ENCODE measurements around the gene SACS.
"Not testable (repeated sequence)": the region's sequence is repeated elsewhere in the genome, so short reads cannot be mapped to it uniquely, and the experiment has no call there.

SACS gene

GRCh38 chr13:23321535-23322241, 111.8 kb downstream of the SACS start:
- Histone ChIP-seq H3K27me3 (ENCODE audit: low read depth, low read length) (no peaks in the 10 kb centered on the region), H3K36me3 (ENCODE audit: control insufficient read depth in 1 of 2, insufficient read depth in 2 of 2, low read length in 2 of 2) (peaks cover 0 to 4% of the 10 kb centered on the region in 2 donors), H3K4me3 (ENCODE audit: low read depth in 1 of 2, low read length in 2 of 2) (peak overlapping the region; percentile 27 to 30), H3K4me1 (ENCODE audit: control insufficient read depth in 1 of 2, insufficient read depth in 2 of 2, low read length in 2 of 2) (peaks cover 6 to 12% of the 10 kb centered on the region in 2 donors), H3K27ac (ENCODE audit: low read length) (peak overlapping the region; percentile 36), H3K9me3 (ENCODE audit: control insufficient read depth in 1 of 2, low read length in 2 of 2) (no peaks in the 10 kb centered on the region)

GRCh38 chr13:23320926-23321534, 112.5 kb downstream of the SACS start:
- peak overlapping the region; percentile 36 for H3K27ac ChIP-seq (ENCODE audit: low read length)
- peaks cover 0 to 4% of the 10 kb centered on the region in 2 donors for H3K36me3 ChIP-seq (ENCODE audit: control insufficient read depth in 1 of 2, insufficient read depth in 2 of 2, low read length in 2 of 2)
- H3K4me1 ChIP-seq (ENCODE audit: control insufficient read depth in 1 of 2, insufficient read depth in 2 of 2, low read length in 2 of 2), result peaks cover 6 to 12% of the 10 kb centered on the region in 2 donors
- peak overlapping the region; percentile 27 to 30 for H3K4me3 ChIP-seq (ENCODE audit: low read depth in 1 of 2, low read length in 2 of 2)
- no peaks in the 10 kb centered on the region for H3K9me3 ChIP-seq (ENCODE audit: control insufficient read depth in 1 of 2, low read length in 2 of 2)
- H3K27me3 ChIP-seq (ENCODE audit: low read depth, low read length), result no peaks in the 10 kb centered on the region

GRCh38 chr13:23319883-23320224, 113.6 kb downstream of the SACS start:
- Histone ChIP-seq H3K27me3 (ENCODE audit: low read depth, low read length) (no peaks in the 10 kb centered on the region), H3K4me3 (ENCODE audit: low read depth in 1 of 2, low read length in 2 of 2) (no peak overlapping the region), H3K36me3 (ENCODE audit: control insufficient read depth in 1 of 2, insufficient read depth in 2 of 2, low read length in 2 of 2) (peaks cover 0 to 4% of the 10 kb centered on the region in 2 donors), H3K4me1 (ENCODE audit: control insufficient read depth in 1 of 2, insufficient read depth in 2 of 2, low read length in 2 of 2) (peaks cover 6 to 12% of the 10 kb centered on the region in 2 donors), H3K27ac (ENCODE audit: low read length) (no peak overlapping the region), H3K9me3 (ENCODE audit: control insufficient read depth in 1 of 2, low read length in 2 of 2) (no peaks in the 10 kb centered on the region)

GRCh38 chr13:23314837-23315236, 118.7 kb downstream of the SACS start:
- not testable (repeated sequence) for H3K4me3 ChIP-seq (ENCODE audit: low read depth in 1 of 2, low read length in 2 of 2); H3K36me3 ChIP-seq (ENCODE audit: control insufficient read depth in 1 of 2, insufficient read depth in 2 of 2, low read length in 2 of 2); H3K27ac ChIP-seq (ENCODE audit: low read length); H3K4me1 ChIP-seq (ENCODE audit: control insufficient read depth in 1 of 2, insufficient read depth in 2 of 2, low read length in 2 of 2); H3K9me3 ChIP-seq (ENCODE audit: control insufficient read depth in 1 of 2, low read length in 2 of 2); H3K27me3 ChIP-seq (ENCODE audit: low read depth, low read length)

GRCh38 chr13:23292586-23292985, 140.9 kb downstream of the SACS start:
- Histone ChIP-seq H3K4me1 (ENCODE audit: control insufficient read depth in 1 of 2, insufficient read depth in 2 of 2, low read length in 2 of 2) (no peaks in the 10 kb centered on the region), H3K9me3 (ENCODE audit: control insufficient read depth in 1 of 2, low read length in 2 of 2) (no peaks in the 10 kb centered on the region), H3K27ac (ENCODE audit: low read length) (no peak overlapping the region), H3K4me3 (ENCODE audit: low read depth in 1 of 2, low read length in 2 of 2) (no peak overlapping the region), H3K27me3 (ENCODE audit: low read depth, low read length) (no peaks in the 10 kb centered on the region), H3K36me3 (ENCODE audit: control insufficient read depth in 1 of 2, insufficient read depth in 2 of 2, low read length in 2 of 2) (no peaks in the 10 kb centered on the region)

GRCh38 chr13:23289917-23290357, 143.6 kb downstream of the SACS start:
- Histone ChIP-seq H3K9me3 (ENCODE audit: control insufficient read depth in 1 of 2, low read length in 2 of 2) (no peaks in the 10 kb centered on the region), H3K4me3 (ENCODE audit: low read depth in 1 of 2, low read length in 2 of 2) (no peak overlapping the region), H3K27ac (ENCODE audit: low read length) (no peak overlapping the region), H3K4me1 (ENCODE audit: control insufficient read depth in 1 of 2, insufficient read depth in 2 of 2, low read length in 2 of 2) (no peaks in the 10 kb centered on the region), H3K36me3 (ENCODE audit: control insufficient read depth in 1 of 2, insufficient read depth in 2 of 2, low read length in 2 of 2) (no peaks in the 10 kb centered on the region), H3K27me3 (ENCODE audit: low read depth, low read length) (no peaks in the 10 kb centered on the region)

GRCh38 chr13:23288995-23289394, 144.5 kb downstream of the SACS start:
- Histone ChIP-seq H3K4me1 (ENCODE audit: control insufficient read depth in 1 of 2, insufficient read depth in 2 of 2, low read length in 2 of 2) (no peaks in the 10 kb centered on the region), H3K27me3 (ENCODE audit: low read depth, low read length) (no peaks in the 10 kb centered on the region), H3K36me3 (ENCODE audit: control insufficient read depth in 1 of 2, insufficient read depth in 2 of 2, low read length in 2 of 2) (no peaks in the 10 kb centered on the region), H3K27ac (ENCODE audit: low read length) (no peak overlapping the region), H3K9me3 (ENCODE audit: control insufficient read depth in 1 of 2, low read length in 2 of 2) (no peaks in the 10 kb centered on the region), H3K4me3 (ENCODE audit: low read depth in 1 of 2, low read length in 2 of 2) (no peak overlapping the region)

GRCh38 chr13:23288564-23288963, 144.9 kb downstream of the SACS start:
- Histone ChIP-seq H3K27ac (ENCODE audit: low read length) (no peak overlapping the region), H3K4me3 (ENCODE audit: low read depth in 1 of 2, low read length in 2 of 2) (no peak overlapping the region), H3K36me3 (ENCODE audit: control insufficient read depth in 1 of 2, insufficient read depth in 2 of 2, low read length in 2 of 2) (no peaks in the 10 kb centered on the region), H3K4me1 (ENCODE audit: control insufficient read depth in 1 of 2, insufficient read depth in 2 of 2, low read length in 2 of 2) (no peaks in the 10 kb centered on the region), H3K27me3 (ENCODE audit: low read depth, low read length) (no peaks in the 10 kb centered on the region), H3K9me3 (ENCODE audit: control insufficient read depth in 1 of 2, low read length in 2 of 2) (no peaks in the 10 kb centered on the region)

GRCh38 chr13:23279321-23279720, 154.2 kb downstream of the SACS start:
- Histone ChIP-seq H3K4me1 (ENCODE audit: control insufficient read depth in 1 of 2, insufficient read depth in 2 of 2, low read length in 2 of 2) (no peaks in the 10 kb centered on the region), H3K4me3 (ENCODE audit: low read depth in 1 of 2, low read length in 2 of 2) (no peak overlapping the region), H3K9me3 (ENCODE audit: control insufficient read depth in 1 of 2, low read length in 2 of 2) (no peaks in the 10 kb centered on the region), H3K36me3 (ENCODE audit: control insufficient read depth in 1 of 2, insufficient read depth in 2 of 2, low read length in 2 of 2) (no peaks in the 10 kb centered on the region), H3K27ac (ENCODE audit: low read length) (no peak overlapping the region), H3K27me3 (ENCODE audit: low read depth, low read length) (no peaks in the 10 kb centered on the region)
